DMS53 treated with DMSO at 0.1 percent for 48 hours (cell line): ENCODE results near the gene SLC10A2.

Experiments used
- DNase-seq: peaks from one replicate; lab custom pipeline; 2025; ENCODE audit not compliant: unreplicated experiment; lab: John Stamatoyannopoulos, UW

The SLC10A2 gene

DNA sequence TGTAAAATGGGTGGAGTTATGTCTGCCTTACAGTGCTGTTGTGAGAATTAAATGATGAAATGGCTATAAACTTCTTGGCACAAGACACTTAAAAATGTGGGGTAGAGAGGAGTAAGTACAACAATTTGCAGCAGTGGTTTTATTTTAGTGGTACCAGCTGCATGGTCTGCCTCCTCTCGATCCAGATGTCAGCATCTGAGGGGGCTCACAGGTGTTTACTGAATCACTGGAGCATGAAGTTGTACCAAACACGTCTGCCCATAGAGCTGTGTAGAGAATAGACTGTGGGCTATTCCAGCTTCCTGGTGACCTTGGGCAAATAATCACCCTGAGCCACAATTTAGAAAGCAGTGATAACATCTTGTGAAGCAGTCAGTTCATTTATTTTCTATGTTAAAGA, 11.1 kb downstream of the SLC10A2 start:
- DNase-seq = no peak

DNA sequence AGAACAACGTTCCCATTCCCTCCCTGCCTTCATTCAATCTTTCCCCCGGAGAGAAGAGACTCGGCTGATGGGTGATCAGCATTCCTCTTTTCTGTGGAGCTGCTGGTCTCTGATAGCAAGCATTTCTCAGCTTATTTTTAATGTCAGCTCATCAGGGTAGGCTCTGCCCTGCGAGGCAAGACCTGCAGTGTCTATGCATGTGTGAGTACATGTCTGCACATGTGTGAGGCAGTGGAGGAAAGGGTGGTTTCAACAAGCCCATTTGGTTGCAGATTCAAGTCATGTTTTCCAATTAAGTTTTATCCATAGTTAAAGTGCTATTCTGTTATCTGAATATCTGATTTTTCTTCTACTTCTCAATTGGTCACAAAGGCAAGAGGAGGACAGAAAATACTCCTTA, 19.5 kb downstream of the SLC10A2 start:
- no peak for DNase-seq

DNA sequence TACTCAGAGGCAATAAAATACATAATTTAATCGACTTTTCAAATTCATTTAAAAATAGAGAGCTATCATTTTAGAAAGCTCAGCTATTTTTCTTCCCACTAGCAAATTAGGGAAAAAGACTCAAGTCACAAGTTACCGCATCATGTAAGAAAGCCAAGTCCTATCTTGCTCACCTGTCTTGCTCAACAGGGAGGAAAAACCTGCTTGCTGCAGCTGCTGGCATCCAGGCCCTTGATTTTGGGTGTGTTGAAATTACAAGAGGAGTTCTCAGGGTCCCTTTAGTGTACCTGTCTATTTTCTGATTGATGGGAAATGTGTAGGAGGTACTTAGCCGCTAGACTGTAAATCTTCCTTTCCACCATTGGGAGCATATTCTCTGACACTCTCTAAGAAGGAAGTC, 22.2 kb downstream of the SLC10A2 start:
- DNase-seq = no peak

DNA sequence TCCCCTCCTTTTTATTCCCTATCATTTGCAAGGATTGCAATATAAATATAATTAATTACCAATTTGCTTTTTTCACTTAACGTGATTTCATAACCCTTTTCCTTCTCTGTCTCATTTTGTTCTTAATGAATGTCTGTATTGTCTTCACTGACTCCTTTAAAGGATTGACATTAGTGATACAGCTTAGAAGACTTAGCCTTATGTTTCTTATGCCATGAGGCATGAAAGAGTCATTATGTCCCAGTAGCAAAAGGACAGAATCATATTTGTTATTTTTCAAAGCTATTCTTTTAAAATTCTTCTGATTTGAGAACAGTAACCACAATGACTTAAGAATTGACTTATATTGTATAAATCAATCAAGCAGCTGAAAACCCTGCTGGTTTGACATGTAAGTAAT, 26.2 kb downstream of the SLC10A2 start:
- DNase-seq = no peak

DNA sequence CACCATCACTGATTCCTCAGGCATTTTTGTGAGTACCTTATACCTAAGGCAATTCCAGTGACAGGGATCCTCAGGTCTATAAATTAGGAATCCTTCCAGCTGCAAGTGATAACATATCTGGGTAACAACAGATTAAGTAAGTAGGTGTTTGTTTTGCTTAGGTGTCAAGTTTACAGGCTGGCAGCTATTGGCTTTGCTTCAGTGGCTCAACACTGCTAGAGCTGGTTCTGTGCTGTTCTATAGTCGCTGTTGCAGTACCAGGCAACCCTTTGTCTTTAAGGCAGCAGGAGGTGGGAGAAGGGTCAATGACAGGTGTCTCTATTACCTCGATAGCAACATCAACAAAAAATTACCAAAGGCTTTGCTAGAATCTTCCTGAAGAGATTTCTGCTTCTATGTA, 27.0 kb downstream of the SLC10A2 start:
- DNase-seq = no peak

DNA sequence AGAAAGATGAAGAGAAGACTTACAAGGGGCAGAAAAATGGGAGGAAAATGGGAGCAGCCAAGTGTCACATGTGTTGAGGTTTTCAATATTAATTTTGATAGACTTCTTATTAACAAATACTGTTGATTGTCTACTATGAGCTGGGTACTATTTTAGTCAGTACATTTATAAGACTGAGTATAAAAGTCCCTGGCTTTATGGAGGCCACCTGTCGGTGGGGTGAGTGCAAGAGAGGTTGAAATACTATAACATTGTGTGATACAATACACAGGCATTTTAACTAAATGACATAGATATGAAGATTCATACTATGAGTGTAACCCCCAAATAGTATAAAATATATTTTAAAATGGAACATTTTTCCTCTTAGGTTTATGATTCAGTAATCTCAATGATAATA, 29.9 kb downstream of the SLC10A2 start:
- no peak for DNase-seq

GRCh38 chr13:103033999-103034398, 32.2 kb downstream of the SLC10A2 start:
- no peak for DNase-seq

GRCh38 chr13:103031332-103031873, 34.8 kb downstream of the SLC10A2 start:
- no peak for DNase-seq

DNA sequence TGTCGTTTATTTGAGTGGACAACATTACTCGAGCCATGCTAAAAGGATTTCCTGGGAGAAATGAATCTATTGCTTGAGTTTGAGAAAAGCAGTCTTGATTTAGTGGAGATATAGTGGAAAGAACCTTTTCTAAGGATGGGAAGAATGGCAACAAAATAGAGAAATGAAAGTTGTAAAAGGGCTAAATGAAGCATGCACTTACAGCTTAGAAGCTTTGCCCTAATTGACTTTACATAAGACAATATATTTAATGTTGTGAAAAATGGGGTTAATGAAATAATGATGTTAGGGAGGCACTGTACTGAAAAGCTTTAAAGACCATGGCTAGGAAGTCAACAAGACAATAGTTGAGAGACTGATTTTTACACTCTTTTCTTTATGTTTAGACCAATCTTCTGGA, 35.4 kb downstream of the SLC10A2 start:
- no peak for DNase-seq

GRCh38 chr13:103029798-103030197, 36.4 kb downstream of the SLC10A2 start:
- DNase-seq = no peak

DNA sequence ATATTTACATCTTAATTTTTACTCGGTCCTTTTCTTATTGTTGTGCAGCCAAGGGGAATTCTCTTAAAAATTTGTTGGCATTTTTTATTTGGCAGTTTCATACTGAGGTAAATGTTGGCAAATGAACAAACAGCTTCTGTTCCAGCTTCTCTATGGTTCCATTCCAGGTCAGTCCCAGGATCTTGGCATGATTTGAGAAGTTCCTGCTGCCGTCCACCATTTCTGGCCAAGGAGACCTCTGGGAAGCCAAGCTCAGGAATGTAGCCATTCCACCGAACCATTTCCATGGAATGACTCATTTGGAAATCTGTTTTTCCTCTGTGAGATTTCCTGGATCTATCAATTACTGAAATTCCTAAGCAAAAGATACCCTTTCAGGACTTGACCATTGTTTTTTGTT, 43.9 kb downstream of the SLC10A2 start:
- no peak for DNase-seq

DNA sequence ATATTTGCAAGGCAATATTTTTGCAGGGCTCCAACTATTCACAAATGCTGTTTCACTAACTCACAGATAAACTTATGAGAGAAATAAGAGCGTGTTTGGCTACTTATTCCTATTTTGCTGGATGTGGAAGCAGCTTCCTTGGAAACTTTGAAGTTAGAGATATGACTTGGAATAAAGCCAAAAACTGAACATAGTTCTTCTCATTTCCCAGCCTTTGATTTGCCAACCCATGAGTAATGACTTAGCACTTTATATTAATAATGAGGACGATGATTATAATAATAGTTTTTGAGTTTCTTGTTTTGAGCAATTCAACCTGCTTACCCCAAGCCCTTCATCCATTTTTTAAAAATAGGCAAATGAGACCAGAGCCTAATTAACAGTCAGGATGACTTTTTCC, 47.7 kb downstream of the SLC10A2 start:
- no peak for DNase-seq

GRCh38 chr13:103012646-103013045, 53.6 kb downstream of the SLC10A2 start:
- no peak for DNase-seq

DNA sequence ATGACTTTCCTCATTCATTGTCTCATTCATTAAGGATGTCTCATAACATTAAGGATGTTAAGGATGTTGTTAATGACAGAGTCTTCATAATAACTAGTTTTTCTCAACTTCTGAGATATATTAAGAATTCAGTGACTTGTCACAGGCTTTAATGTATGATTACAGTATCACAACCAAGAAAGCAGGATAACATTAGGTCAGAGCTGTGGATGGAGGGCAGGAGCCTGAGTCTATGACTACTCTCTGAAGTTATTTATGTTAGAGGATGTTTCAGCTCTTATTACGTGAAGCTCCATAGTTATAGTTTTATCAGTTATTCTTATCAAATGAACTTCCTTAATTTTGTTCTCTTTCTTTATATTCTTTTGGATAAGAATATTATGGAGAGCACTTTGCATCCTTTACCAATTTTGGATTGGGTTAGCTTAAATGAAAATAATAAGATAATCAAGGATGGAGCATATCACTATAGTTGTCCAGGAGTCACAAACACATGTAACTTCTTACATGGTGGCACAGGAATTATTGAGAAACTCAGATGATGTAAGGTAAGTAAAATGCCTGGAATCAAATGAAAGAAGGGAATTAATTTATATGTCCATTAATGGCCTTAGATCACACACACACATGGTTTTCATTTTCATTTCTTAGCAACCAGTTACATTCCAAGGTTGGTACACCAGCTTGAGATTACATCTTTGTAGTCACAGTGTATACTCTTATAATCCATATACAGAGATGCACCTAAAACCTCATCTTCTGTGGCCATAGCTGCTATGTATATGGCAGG, 57.0 kb downstream of the SLC10A2 start:
- no peak for DNase-seq

DNA sequence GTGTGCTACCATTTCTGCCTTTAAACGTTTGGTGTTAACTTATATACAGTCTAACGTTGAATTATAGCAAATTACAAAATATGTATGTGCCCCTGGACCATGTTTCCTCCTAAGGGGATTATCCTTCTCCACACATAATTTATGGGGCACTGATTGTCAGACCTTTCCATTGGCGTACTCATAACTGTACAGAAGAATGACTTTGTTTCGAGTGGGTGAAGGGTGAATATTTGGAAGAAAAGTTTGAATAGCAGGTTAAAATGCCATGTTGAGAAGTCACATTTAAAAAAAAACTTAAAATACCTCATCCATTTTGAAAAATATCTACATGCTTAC, 58.8 kb downstream of the SLC10A2 start:
- DNase-seq = no peak

DNA sequence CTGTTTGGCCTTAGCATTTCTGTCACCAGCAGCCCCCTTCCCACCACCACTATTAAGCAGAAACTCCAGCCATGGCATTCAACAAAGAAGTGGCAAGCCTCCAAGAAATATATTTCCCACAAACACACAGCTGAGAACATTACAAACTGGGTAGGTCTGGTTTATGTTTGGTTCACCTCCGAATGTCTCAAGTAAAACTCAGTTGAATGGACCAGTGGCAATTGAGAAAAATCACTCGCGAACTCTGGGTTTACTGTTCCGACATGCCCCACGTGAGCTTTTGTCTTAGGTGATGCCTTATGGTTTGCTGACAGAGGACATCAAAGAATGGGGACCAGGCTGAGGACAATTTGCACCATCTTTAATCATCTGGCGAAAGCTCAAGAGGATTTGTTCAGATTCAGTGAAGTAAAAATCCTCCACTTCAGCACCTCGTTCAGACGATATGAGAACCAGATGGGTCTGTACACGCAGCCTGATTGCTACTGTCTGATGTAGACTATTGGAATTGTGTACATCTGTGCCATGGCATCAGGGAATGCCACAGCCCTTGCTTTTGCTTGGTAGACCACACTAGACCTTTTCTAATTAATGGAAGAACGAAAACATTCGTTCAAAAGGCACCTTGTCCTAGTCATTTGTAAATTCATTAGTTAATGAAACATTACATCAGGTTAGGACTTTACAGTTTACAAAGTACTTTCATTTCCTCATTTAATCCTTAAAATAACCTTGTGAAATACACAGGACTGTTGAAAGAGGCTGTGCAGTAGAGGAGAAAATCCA, 59.4 kb downstream of the SLC10A2 start:
- DNase-seq = no peak

- DNase-seq = no peak
Observed at GRCh38 chr13:103004661-103005345, 61.4 kb downstream of the SLC10A2 start.

GRCh38 chr13:103003631-103004030, 62.6 kb downstream of the SLC10A2 start:
- DNase-seq = no peak

DNA sequence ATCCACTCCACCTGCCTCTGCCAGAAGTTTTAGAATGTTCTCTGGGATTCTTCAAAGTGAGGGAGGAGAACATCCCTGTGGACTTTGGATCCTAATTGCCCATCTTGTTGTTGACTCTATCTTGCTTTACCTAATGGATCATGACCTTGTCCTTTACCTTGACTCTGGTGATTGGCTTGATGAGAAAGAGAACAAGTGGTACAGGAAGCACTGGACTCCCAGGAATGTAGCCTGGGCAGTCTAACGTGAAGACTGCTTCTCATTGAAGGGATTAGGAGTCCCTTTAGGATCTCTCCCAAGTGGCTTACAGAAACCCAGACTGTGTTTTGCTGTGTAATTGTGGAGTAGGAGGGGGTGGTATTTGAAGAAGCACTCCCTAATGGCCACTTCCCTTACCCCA, 63.9 kb downstream of the SLC10A2 start:
- no peak for DNase-seq

GRCh38 chr13:103000157-103000556, 66.1 kb downstream of the SLC10A2 start:
- no peak for DNase-seq

DNA sequence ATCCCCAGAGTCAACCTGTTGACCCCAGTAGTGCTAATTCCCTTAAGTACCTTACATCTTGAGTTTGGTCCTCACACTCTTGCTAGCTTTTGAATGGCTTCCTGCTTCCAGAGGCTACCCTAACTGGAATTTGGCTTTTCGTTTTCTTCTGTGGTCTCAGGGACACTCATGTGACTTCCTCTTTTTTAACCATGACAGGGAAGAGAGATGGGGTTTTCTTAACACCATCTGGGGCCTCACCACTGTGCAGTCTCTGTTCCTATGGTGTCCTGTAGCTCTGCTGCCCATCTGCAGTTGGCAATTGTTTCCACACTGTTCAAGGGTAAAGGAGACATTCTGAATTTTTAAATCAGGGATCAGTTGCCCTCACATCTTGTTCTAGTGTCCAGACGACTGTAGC, 66.7 kb downstream of the SLC10A2 start:
- DNase-seq = no peak
